Naive B cell (primary cell): ENCODE measurements around the gene LRRC34. TPM values are rescaled to one million over a fixed set of nuclear protein-coding genes. Genes with fewer than 3 reads are reported as not detected.

Source experiments
- ATAC-seq, 2 donors: fragments of 150-1000 bp; cut with Tn5 transposase; 2 replicates each; pipeline ENCODE4 v1.10.0; 2021; ENCODE audit warnings: low read depth in 2 of 2, mild to moderate bottlenecking in 2 of 2, moderate library complexity in 2 of 2
- DNase-seq: peaks from one replicate; pipeline ENCODE4 v3.0.0; 2022
- H3K27ac Mint-ChIP-seq, 6 donors: one replicate each; pipeline ENCODE4 v1.8.0; 2020 to 2022; ENCODE audit warnings: mild to moderate bottlenecking in 6 of 6, mixed read lengths in 6 of 6, moderate library complexity in 5 of 6, inconsistent platforms in 2 of 6
- H3K27me3 Mint-ChIP-seq, 3 donors: one replicate each; pipeline ENCODE4 v1.8.0; 2021 to 2022; ENCODE audit warnings: mixed read lengths in 3 of 3, mild to moderate bottlenecking in 1 of 3
- H3K36me3 Mint-ChIP-seq, 2 donors: one replicate each; pipeline ENCODE4 v1.8.0; 2020 to 2022; ENCODE audit warnings: mixed read lengths in 2 of 2, inconsistent platforms in 1 of 2, mild to moderate bottlenecking in 1 of 2
- H3K4me1 Mint-ChIP-seq, 3 donors: one replicate each; pipeline ENCODE4 v1.8.0; 2020 to 2022; ENCODE audit warnings: mixed read lengths in 3 of 3, inconsistent platforms in 1 of 3, mild to moderate bottlenecking in 1 of 3, moderate library complexity in 1 of 3
- H3K4me3 Mint-ChIP-seq, 8 donors: one replicate each; pipeline ENCODE4 v1.8.0; 2020 to 2022; ENCODE audit warnings: mild to moderate bottlenecking in 8 of 8, mixed read lengths in 8 of 8, moderate library complexity in 8 of 8, inconsistent platforms in 2 of 8
- H3K9me3 Mint-ChIP-seq, 7 donors: one replicate each; pipeline ENCODE4 v1.8.0; 2020 to 2022; ENCODE audit warnings: mixed read lengths in 7 of 7, mild to moderate bottlenecking in 5 of 7, inconsistent platforms in 2 of 7, moderate library complexity in 1 of 7
- polyA plus RNA-seq, 6 donors: library from polyadenylated mRNA; unstranded; fragments of 300-500 nt; fragmentation: Illumina TruSeq; gene quantifications; one replicate each; pipeline ENCODE4 v1.2.3, GENCODE V29; 2021; ENCODE audit warnings: low read depth in 6 of 6

Gene LRRC34
- polyA plus RNA-seq, 6 donors from 2014 or later, result 0.49 to 4.3 (median 1.8) TPM

DNA sequence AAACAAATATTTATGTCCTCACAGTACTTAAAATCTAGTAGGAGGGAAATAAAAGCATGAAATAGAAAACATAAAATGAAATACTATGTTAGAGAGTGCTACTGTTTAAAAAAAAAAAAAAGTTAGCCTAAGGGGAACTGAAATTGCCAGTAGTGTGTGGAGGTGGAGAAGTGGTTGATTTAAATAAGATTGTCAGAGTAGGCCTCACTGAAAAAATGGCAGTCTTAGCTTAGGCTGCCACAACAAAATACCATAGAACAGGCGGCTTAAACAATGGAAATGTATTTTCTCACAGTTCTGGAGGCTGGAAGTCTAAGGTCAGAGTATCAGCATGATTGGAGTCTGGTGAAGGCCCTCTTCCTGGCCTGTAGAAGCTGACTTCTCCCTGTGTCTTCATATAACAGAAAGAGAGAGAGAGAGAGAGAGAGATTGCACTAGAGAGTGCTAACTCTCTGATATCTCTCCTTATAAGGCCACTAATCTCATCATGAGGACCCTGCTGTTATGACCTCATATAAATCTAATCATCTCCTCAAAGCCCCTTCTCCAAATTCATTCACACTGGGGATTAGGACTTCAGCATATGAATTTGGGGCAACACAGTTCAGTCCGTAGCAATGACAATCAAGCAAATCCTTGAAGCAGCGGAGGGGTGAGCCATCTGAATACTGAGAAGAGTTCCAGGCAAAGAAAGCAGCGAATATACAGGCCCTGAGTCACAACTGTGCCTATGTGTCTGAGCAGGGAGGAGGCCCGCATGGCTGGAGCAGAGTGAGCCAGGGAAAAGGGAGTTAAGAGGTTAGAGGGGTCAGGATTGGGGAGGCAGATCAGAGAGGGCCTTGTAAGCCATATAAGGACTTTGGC lies 23.6 kb upstream of the LRRC34 start:
- Mint-ChIP-seq H3K9me3 (no peaks in the 10 kb centered on the region), H3K27me3 (no peaks in the 10 kb centered on the region), H3K4me3 (peak overlapping the region in 7 of 8 donors; percentile 24 to 69 (median 41)), H3K27ac (peak overlapping the region; percentile 80 to 97 (median 89)), H3K4me1 (peaks cover 33 to 37% (median 36%) of the 10 kb centered on the region in 3 donors), H3K36me3 (no peaks in the 10 kb centered on the region)
- peak; percentile 98 to 99 for ATAC-seq
- DNase-seq, result peak; percentile 55

- Mint-ChIP-seq H3K27ac (peak overlapping the region; percentile 68 to 97 (median 89)), H3K4me1 (peaks cover 27 to 29% (median 28%) of the 10 kb centered on the region in 3 donors), H3K4me3 (peak overlapping the region in 3 of 8 donors; percentile 24 to 69 (median 39))
Measured at GRCh38 chr3:169835533-169835932, 22.8 kb upstream of the LRRC34 start.

GRCh38 chr3:169827712-169828111 lies 15.0 kb upstream of the LRRC34 start:
- no peak overlapping the region for H3K27ac Mint-ChIP-seq
- H3K36me3 Mint-ChIP-seq, result no peaks in the 10 kb centered on the region
- ATAC-seq, result no peak
- H3K9me3 Mint-ChIP-seq, result no peaks in the 10 kb centered on the region
- DNase-seq, result no peak
- H3K4me3 Mint-ChIP-seq, result no peak overlapping the region
- H3K4me1 Mint-ChIP-seq, result peaks cover 0 to 11% (median 0%) of the 10 kb centered on the region in 3 donors
- no peaks in the 10 kb centered on the region for H3K27me3 Mint-ChIP-seq

More at GRCh38 chr3:169835533-169835932, 22.8 kb upstream of the LRRC34 start:
- H3K27me3 Mint-ChIP-seq, result no peaks in the 10 kb centered on the region
- no peaks in the 10 kb centered on the region for H3K36me3 Mint-ChIP-seq
- DNase-seq (no peak), ATAC-seq (no peak)
- no peaks in the 10 kb centered on the region for H3K9me3 Mint-ChIP-seq

- Mint-ChIP-seq H3K4me1 (peaks cover 0 to 7% (median 4%) of the 10 kb centered on the region in 3 donors), H3K9me3 (no peaks in the 10 kb centered on the region), H3K36me3 (no peaks in the 10 kb centered on the region), H3K27me3 (peaks cover 0 to 4% (median 0%) of the 10 kb centered on the region in 3 donors), H3K4me3 (no peak overlapping the region), H3K27ac (no peak overlapping the region)
- DNase-seq, result no peak
- ATAC-seq, result no peak
Measured at GRCh38 chr3:169825316-169825715, 12.6 kb upstream of the LRRC34 start.

- H3K9me3 Mint-ChIP-seq, result peaks cover 0 to 3% (median 0%) of the 10 kb centered on the region in 7 donors
- H3K27me3 Mint-ChIP-seq, result peaks cover 0 to 4% (median 0%) of the 10 kb centered on the region in 3 donors
- no peak overlapping the region for H3K4me3 Mint-ChIP-seq
- H3K27ac Mint-ChIP-seq, result no peak overlapping the region
- ATAC-seq (no peak), DNase-seq (no peak)
- H3K4me1 Mint-ChIP-seq, result peaks cover 6 to 11% (median 10%) of the 10 kb centered on the region in 3 donors
- H3K36me3 Mint-ChIP-seq, result no peaks in the 10 kb centered on the region
Measured at GRCh38 chr3:169822983-169823382, 10.3 kb upstream of the LRRC34 start.

- H3K36me3 Mint-ChIP-seq, result no peaks in the 10 kb centered on the region
- ATAC-seq, result no peak
- H3K27ac Mint-ChIP-seq, result no peak overlapping the region
- DNase-seq, result no peak
- H3K9me3 Mint-ChIP-seq, result peaks cover 0 to 3% (median 0%) of the 10 kb centered on the region in 7 donors
- H3K4me3 Mint-ChIP-seq, result no peak overlapping the region
- peaks cover 6 to 16% (median 12%) of the 10 kb centered on the region in 3 donors for H3K4me1 Mint-ChIP-seq
- H3K27me3 Mint-ChIP-seq, result peaks cover 0 to 4% (median 0%) of the 10 kb centered on the region in 3 donors
Measured at GRCh38 chr3:169822540-169822939, 9.8 kb upstream of the LRRC34 start.

- DNase-seq (no peak), ATAC-seq (no peak)
- peaks cover 0 to 3% (median 0%) of the 10 kb centered on the region in 7 donors for H3K9me3 Mint-ChIP-seq
- H3K27me3 Mint-ChIP-seq, result peaks cover 0 to 4% (median 0%) of the 10 kb centered on the region in 3 donors
- peaks cover 6 to 16% (median 13%) of the 10 kb centered on the region in 3 donors for H3K4me1 Mint-ChIP-seq
- no peak overlapping the region for H3K27ac Mint-ChIP-seq
- no peak overlapping the region for H3K4me3 Mint-ChIP-seq
- H3K36me3 Mint-ChIP-seq, result no peaks in the 10 kb centered on the region
Measured at GRCh38 chr3:169822091-169822490, 9.4 kb upstream of the LRRC34 start.

DNA sequence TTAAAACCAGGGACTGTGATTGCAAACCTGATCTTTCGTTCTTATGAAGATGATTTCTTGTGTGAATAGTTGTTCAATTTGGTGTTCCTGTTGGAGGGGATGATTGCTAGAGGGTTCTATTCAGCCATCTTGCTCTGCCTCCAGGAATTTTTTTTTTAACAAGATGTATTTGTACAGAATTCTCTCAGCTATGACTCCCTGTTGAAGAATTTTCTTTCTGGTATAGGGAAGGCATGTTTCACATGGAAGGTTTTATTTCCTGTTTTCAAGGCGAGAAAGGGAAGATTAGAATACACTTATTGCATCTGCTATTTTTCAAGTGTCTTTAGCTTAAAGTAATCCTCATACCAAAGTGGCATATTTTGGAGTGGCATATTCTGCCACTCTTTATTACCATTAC lies 5.6 kb upstream of the LRRC34 start:
- peaks cover 17 to 29% (median 28%) of the 10 kb centered on the region in 3 donors for H3K4me1 Mint-ChIP-seq
- peaks cover 7 to 10% of the 10 kb centered on the region in 2 donors for H3K36me3 Mint-ChIP-seq
- no peak for DNase-seq
- H3K9me3 Mint-ChIP-seq, result peaks cover 4 to 17% (median 9%) of the 10 kb centered on the region in 7 donors
- ATAC-seq, result no peak
- peak overlapping the region in 1 of 8 donors; percentile 33 for H3K4me3 Mint-ChIP-seq
- peaks cover 0 to 4% (median 0%) of the 10 kb centered on the region in 3 donors for H3K27me3 Mint-ChIP-seq
- peak overlapping the region in 1 of 6 donors; percentile 52 for H3K27ac Mint-ChIP-seq

- Mint-ChIP-seq H3K27me3 (no peaks in the 10 kb centered on the region), H3K27ac (peak overlapping the region in 4 of 6 donors; percentile 23 to 96 (median 50)), H3K9me3 (peaks cover 4 to 17% (median 9%) of the 10 kb centered on the region in 7 donors), H3K4me3 (peak overlapping the region in 1 of 8 donors; percentile 8), H3K4me1 (peaks cover 30 to 47% (median 36%) of the 10 kb centered on the region in 3 donors), H3K36me3 (peaks cover 7 to 10% of the 10 kb centered on the region in 2 donors)
- DNase-seq (no peak), ATAC-seq (no peak)
Measured at GRCh38 chr3:169815590-169816150, 3.0 kb upstream of the LRRC34 start.

- peaks cover 4 to 17% (median 9%) of the 10 kb centered on the region in 7 donors for H3K9me3 Mint-ChIP-seq
- H3K27me3 Mint-ChIP-seq, result no peaks in the 10 kb centered on the region
- ATAC-seq (peak; percentile 88), DNase-seq (peak; percentile 90)
- peaks cover 7 to 10% of the 10 kb centered on the region in 2 donors for H3K36me3 Mint-ChIP-seq
- peak overlapping the region; percentile 92 to 98 (median 96) for H3K27ac Mint-ChIP-seq
- peak overlapping the region; percentile 75 to 95 (median 90) for H3K4me3 Mint-ChIP-seq
- H3K4me1 Mint-ChIP-seq, result peaks cover 34 to 47% (median 36%) of the 10 kb centered on the region in 3 donors
Measured at GRCh38 chr3:169813757-169814517, 1.2 kb upstream of the LRRC34 start.

GRCh38 chr3:169813278-169813677 lies 574 bp upstream of the LRRC34 start:
- Mint-ChIP-seq H3K4me1 (peaks cover 30 to 43% (median 31%) of the 10 kb centered on the region in 3 donors), H3K36me3 (peaks cover 7 to 10% of the 10 kb centered on the region in 2 donors)
- ATAC-seq, result no peak

GRCh38 chr3:169811631-169812331 lies 923 bp downstream of the LRRC34 start:
- Mint-ChIP-seq H3K9me3 (peaks cover 4 to 15% (median 9%) of the 10 kb centered on the region in 7 donors), H3K4me1 (peaks cover 23 to 38% (median 27%) of the 10 kb centered on the region in 3 donors), H3K4me3 (peak overlapping the region; percentile 75 to 95 (median 90)), H3K36me3 (peaks cover 7 to 10% of the 10 kb centered on the region in 2 donors), H3K27ac (peak overlapping the region; percentile 24 to 98 (median 87)), H3K27me3 (no peaks in the 10 kb centered on the region)
- peak; percentile 13 to 16 for ATAC-seq
- DNase-seq, result peak; percentile 40

More at GRCh38 chr3:169813278-169813677, 574 bp upstream of the LRRC34 start:
- peaks cover 4 to 17% (median 9%) of the 10 kb centered on the region in 7 donors for H3K9me3 Mint-ChIP-seq
- H3K27ac Mint-ChIP-seq, result peak overlapping the region; percentile 90 to 98 (median 96)
- no peak for DNase-seq
- no peaks in the 10 kb centered on the region for H3K27me3 Mint-ChIP-seq
- peak overlapping the region; percentile 75 to 95 (median 90) for H3K4me3 Mint-ChIP-seq
